ENCODE data around the gene ZP2.

DNA sequence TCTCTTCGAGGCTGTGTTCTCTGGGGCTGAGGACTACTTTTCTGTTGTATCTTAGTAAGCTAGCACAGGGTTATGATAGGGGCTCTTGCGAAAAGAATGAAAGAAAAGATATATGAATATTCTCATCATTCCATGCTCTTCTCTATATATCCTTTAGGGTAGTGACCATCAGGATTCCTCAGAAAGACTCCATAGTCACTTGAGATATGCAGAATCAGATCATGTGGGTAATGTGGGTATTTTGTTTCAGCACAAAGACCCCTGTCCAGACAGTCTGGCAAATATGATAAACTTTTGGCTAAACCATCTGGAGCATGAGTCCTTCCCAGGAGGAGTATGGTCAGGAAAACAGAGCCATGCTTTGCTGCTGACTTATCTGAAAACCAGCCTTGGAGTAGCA lies 45.3 kb upstream of the ZP2 start:
- no peak for TF ChIP-seq POLR2AphosphoS5 (IDR thresholded peaks at IDR 0.05; ENCODE audit: low read depth, low read length)
- no peak for TF ChIP-seq POLR2A (IDR thresholded peaks at IDR 0.05; ENCODE audit: low read depth, low read length)
- no peak for TF ChIP-seq TAF1 (IDR thresholded peaks at IDR 0.05; ENCODE audit: borderline replicate concordance, low read depth, low read length)

Measured in GM12892 (cell line).